Stimulated activated CD8-positive, alpha-beta memory T cell treated with anti-CD3 and anti-CD28 coated beads, Interleukin-15, amount 100 ng/mL, for 48 hours (primary cell): Measurements from ENCODE around the gene PGAP2.
"Not testable (repeated sequence)": the region's sequence is repeated elsewhere in the genome, so short reads cannot be mapped to it uniquely, and the experiment has no call there.

Experiments used
- DNase-seq, 2 donors: peaks; one replicate each; pipeline ENCODE4 v3.0.0-alpha.2; 2020; ENCODE audit warnings: low read depth in 2 of 2

Gene PGAP2

DNA sequence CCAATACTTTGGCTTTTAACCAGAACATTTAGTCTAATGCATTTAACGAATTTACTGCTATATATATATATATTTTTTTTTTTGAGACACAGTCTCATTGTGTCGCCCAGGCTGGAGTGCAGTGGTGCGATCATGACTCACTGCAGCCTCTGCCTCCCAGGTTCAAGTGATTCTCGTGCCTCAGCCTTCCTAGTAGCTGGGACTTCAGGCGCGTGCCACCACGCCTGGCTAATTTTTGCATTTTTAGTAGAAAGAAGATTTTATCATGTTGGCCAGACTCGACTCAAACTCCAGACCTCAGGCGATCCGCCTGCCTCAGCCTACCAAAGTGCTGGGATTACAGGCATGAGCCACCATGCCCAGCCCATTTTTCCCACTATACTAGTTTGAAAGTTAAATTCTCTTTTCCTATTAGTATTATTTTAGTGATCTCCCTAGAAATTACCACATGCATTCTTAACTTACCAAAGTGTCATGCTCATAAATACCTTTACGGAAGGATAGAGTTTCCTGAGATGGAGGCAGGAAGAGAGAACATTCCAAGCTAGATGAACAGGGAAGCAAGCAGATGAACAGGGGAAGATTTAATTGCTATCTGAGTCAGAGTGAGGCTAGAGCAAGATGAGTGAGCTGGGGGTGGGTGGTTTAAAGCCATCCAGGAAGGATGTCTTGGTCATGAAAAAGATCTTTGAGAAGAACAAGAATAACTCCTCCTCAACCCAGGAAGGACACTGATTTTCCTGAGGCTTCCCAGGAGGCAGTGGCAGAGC is 4.4 kb upstream of the PGAP2 start:
- no peak for DNase-seq

GRCh38 chr11:3808861-3809623 is 682 bp downstream of the PGAP2 start:
- no peak for DNase-seq

DNA sequence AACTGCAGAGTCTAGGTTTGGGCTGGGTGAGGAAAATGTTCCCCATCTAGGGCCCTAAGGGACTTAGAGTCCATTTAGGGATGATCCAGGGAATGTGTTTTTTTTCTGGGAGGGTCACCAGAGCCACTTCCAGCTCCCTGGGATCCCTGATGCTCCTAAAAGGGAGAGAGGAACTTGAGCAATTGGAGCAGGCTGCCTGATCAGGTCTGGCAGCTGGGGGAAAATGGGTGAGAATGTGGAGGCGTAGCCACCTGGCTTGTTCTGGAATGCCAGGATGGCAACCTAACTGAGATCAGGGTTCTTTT is 1.2 kb downstream of the PGAP2 start:
- no peak for DNase-seq

DNA sequence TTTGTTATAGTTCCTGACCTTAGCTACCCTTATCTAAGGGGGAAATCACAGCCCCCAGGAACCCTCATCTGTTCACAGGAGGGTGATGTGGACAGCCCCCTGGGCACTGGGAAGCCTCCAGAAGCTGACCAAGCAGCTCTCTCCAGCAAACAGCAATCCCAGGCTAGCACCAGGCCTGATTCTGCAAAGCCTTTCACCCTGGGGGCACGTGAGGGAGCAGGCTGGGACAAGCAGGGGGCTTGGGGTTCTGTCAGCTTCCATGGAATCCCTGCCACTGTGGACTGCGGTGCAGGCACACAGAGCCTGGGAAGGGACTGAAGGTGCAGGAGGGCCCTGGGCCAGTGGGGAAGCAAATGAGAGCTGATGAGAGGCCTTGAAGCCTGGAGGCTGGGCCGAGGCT is 2.1 kb downstream of the PGAP2 start:
- no peak for DNase-seq

DNA sequence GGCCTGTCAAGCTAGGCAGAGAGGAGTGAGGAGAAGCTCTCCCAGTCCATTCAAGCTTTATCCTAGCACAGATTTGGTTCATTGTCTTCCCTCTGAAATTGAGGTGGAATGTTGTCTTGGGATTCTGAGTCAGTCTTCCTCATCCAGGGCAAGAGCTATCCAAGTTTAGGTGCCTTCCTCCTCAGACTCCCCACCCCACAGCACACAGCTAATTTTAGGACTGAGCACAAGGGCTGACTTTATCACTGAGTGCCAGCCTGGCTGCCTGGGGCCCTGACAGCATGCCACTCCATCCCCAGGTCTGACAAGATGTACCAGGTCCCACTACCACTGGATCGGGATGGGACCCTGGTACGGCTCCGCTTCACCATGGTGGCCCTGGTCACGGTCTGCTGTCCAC is 2.6 kb downstream of the PGAP2 start:
- DNase-seq = no peak

DNA sequence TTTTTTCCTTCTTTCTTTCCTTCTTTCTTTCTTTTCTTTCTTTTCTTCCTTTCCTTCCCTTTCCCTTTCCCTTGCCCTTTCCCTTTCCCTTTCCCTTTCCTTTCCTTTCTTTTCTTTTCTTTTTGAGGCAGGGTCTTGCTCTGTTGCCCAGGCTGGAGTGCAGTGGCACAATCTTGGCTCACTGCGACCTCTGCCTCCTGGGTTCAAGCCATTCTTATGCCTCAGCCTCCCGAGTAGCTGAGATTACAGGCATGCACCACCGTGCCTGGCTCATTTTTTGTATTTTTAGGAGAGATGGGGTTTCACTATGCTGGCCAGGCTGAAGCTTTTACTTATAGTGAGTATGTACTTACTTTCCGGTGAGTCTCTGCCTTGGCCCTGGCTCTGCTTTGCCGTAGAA is 6.5 kb downstream of the PGAP2 start:
- not testable (repeated sequence) for DNase-seq

GRCh38 chr11:3815845-3816244 is 7.5 kb downstream of the PGAP2 start:
- no peak for DNase-seq

- no peak for DNase-seq
Observed at GRCh38 chr11:3816673-3817072, 8.3 kb downstream of the PGAP2 start.

GRCh38 chr11:3817181-3817800 is 8.9 kb downstream of the PGAP2 start:
- DNase-seq = no peak

GRCh38 chr11:3820971-3821370 is 12.6 kb downstream of the PGAP2 start:
- DNase-seq = no peak

DNA sequence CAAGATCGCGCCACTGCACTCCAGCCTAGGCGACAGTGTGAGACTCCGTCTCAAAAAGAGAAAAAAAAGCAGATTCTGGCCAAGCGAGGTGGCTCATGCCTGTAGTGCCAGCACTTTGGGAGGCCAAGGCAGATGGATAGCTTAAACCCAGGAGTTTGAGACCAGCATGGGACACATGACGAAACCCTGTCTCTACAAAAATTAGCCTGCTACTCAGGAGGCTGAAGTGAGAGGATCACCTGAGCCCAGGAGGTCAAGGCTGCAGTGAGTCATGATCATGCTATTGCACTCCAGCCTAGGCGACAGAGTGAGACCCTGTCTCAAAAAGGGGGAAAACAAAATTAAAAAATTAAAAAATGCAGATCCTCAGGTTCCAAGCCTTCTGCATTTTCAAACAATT is 14.0 kb downstream of the PGAP2 start:
- no peak for DNase-seq

DNA sequence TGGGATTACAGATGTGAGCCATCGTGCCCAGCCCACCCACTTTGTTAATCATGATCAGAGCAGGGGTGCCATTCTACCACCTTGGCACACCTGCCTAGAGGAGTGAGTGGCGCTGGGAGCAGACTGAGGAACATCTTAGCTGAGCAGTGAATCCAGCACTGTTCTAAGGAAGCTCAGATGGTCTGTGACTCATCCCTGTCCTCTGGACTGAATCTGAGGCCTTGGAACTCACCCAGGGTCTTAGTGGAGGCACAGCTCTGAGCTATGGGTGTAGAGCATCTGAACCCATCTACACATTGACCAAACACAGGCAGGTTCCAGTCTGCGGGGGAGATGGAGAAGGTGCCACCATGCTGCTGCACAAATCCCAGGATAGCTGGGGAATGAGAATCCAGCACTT is 14.9 kb downstream of the PGAP2 start:
- DNase-seq = no peak

DNA sequence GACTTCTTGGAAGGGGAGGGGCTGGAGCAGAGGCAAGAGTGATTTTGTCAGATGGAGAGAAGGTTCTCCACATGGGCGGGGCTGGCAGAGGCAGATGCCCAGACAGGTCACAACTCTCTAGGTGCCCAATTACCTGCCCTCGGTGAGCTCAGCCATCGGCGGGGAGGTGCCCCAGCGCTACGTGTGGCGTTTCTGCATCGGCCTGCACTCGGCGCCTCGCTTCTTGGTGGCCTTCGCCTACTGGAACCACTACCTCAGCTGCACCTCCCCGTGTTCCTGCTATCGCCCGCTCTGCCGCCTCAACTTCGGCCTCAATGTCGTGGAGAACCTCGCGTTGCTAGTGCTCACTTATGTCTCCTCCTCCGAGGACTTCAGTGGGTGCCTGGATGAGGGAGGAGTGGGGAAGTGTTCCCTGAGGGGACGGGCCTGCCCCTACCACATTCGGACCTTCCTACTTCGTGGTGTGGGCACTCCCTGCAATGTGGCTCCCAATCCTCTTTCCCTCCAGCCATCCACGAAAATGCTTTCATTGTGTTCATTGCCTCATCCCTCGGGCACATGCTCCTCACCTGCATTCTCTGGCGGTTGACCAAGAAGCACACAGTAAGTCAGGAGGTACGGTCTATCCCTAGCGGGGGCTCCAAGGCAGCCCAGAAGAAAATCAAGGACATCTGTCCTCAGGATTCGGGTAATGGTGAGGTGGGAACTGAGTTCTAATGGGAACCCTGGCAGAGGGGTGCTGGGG is 15.6 kb downstream of the PGAP2 start:
- DNase-seq = no peak

DNA sequence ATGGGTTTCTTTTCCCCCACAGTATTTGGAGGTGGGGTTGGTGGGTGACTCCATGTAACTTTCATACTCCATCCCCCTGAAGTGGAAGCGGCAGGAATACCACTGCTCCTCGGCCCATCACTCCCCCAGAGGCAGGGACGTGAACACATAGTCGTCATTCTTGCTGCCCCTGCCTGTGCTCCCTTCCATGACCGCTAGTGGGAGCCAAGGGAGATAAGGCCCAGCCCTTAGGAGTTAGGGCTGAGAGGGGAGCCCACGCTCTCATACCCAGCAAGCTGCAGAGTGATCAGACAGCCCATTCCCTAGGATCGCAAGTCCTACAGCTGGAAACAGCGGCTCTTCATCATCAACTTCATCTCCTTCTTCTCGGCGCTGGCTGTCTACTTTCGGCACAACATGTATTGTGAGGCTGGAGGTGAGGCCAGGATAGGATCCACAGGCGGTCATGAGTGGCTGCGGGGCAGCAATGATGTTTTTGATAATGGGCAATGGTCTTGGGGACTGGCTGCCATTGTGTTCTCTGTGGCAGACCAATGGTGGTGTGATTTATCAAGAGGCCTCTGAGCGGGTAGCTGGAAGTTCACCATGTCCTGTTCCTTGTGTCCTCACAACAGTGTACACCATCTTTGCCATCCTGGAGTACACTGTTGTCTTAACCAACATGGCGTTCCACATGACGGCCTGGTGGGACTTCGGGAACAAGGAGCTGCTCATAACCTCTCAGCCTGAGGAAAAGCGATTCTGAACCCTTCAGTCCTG is 16.5 kb downstream of the PGAP2 start:
- peak; percentile 66 to 71 for DNase-seq

DNA sequence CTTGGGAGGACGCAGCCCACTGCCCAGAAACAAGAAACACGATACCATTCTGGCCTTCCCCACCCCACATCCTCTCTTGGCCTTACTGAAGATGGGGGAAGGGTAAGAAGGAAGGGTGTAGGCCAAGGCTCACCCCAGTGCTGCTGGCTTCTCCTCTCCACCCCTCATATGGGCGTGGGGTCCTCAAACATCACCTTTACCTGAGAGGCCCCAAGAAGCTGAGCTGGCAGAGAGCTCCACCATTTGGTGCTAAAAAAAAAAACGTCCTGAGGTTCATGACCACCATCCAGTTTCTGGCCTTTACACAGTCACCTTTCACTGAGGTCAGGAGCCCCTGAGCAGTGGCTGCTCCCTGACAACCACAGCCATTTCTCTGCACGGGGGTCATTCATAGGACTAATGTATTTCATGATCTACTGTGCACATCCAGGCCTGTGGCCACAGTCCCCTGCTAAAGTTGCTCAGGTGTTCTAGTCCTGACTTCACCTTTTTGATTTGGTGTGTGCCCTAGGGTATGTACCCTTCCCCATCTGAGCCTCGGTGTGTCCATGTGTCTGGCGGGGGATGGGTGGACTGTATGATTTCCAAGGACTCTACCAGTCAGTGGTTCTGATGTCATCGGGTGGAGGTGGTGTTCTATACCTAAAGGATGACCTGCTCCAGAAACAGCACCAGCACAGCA is 17.3 kb downstream of the PGAP2 start:
- DNase-seq = no peak

DNA sequence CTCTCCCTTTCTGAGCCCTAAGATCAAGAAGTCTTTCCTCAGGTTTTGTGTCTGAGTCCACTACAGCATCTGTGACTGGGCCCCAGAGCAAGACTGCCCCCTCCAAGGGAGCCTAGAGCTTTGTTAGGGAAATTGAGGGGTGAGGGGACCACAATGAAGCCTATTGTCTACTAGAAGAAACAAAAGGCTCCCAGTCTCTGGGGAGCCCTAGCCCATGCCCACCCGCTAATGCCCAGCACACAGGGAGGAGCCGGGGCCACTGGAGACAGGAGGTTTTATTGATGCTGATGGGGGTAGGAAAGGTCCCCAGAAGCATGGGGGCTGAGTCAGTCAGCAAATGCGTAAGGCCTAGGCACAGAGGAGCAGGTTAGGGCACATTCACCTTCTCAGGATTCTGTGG is 18.4 kb downstream of the PGAP2 start:
- no peak for DNase-seq

DNA sequence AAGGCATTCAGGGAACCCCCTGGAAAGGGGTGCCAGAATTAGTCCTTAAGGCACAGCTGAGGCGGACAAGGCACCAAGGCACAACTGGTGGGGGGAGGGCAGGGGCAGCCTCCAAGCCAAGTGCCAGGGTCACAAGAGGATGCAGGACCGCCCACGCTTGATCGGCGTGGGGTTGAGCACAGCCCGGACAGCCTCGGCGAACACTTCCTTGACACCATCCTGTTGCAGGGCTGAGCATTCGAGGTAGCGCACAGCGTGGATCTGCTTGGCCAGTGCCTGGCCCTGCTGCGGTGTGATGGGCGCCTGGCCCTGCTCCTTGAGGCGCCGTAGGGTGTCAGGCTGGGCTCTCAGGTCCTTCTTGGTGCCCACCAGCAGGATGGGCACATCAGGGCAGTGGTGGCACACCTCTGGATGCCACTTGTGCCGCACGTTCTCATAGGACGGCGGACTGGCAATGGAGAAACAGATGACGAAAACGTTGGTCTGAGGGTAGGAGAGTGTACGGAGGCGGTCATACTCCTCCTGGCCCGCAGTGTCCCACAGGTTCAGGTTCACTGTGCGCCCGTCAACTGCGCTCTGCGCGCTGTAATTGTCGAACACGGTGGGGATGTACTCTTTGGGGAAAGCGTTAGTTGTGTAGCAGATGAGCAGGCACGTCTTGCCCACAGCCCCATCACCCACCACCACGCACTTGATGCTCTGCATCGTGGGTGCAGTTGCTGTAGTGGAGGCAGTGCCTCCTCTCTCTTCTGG is 19.2 kb downstream of the PGAP2 start:
- no peak for DNase-seq

GRCh38 chr11:3830088-3830487 is 21.7 kb downstream of the PGAP2 start:
- DNase-seq = no peak

GRCh38 chr11:3830730-3831129 is 22.4 kb downstream of the PGAP2 start:
- no peak for DNase-seq
